Upper lobe of left lung (tissue), 4 donors: ENCODE measurements around the gene DUS1L.

ENCODE experiments used
- CTCF ChIP-seq, 6 experiments: fragments of 450-650 bp in 4 of 6; fragments of 200-600 bp in 2 of 6; sonication (generic) in 2 of 6; IDR thresholded peaks; one replicate each; pipeline ENCODE4 v1.5.1; 2016 to 2019; ENCODE audit warnings: antibody characterized with exemption in 6 of 6
- POLR2A ChIP-seq, 4 donors: fragments of 450-650 bp; IDR thresholded peaks; one replicate each; pipeline ENCODE4 v1.5.1; 2016 to 2017; ENCODE audit warnings: antibody characterized with exemption in 4 of 4, mild to moderate bottlenecking in 2 of 4

GRCh38 chr17:82010575-82011525 is 54.8 kb downstream of the DUS1L start:
- no peak for TF ChIP-seq CTCF (IDR thresholded peaks at IDR 0.05)
- TF ChIP-seq POLR2A (IDR thresholded peaks at IDR 0.05) = no peak
